ENCODE results near the gene TMUB1. TPM values are rescaled to one million over a fixed set of nuclear protein-coding genes. Genes with fewer than 3 reads are reported as not detected.

Gene TMUB1
- total and polyA plus RNA-seq, 2 donors (not counting 1 experiment from before 2014, with no cell fraction given), result 49.2 to 102 TPM

GRCh38 chr7:151094675-151095074 is 11.4 kb upstream of the TMUB1 start:
- H3K27me3 Mint-ChIP-seq, result peaks cover 9% of the 10 kb centered on the region

GRCh38 chr7:151093748-151094147 is 10.5 kb upstream of the TMUB1 start:
- no peak overlapping the region for H3K4me2 ChIP-seq (replicated peaks; ENCODE audit: low read depth, low read length, poor library complexity, severe bottlenecking)
- WGBS (ENCODE audit: insufficient coverage), result 92% methylated on average over 6 of the region's 6 CpGs
- H3K36me3 ChIP-seq (replicated peaks in 1 of 2; ENCODE audit: control extremely low read depth in 1 of 2, control insufficient read depth in 1 of 2, extremely low read depth in 1 of 2, insufficient read depth in 2 of 2, low read length in 1 of 2), result no peaks in the 10 kb centered on the region
- POLR2A ChIA-PET, result no interaction called here
- Mint-ChIP-seq H3K9me3 (ENCODE audit: insufficient read depth) (no peaks in the 10 kb centered on the region), H3K27me3 (peaks cover 17% of the 10 kb centered on the region), H3K4me3 (no peak overlapping the region), H3K27ac (no peak overlapping the region), H3K4me1 (peaks cover 5% of the 10 kb centered on the region)
- no peak for DNase-seq
- H3K79me2 ChIP-seq (ENCODE audit: control insufficient read depth, insufficient read depth, low read length), result no peaks in the 10 kb centered on the region
- CTCF ChIA-PET, result interaction anchor here (1.0 kb wide), 2 partner anchors 17 to 30 kb away, joined by 3 read pairs; no protein-coding TSS in a partner anchor
- peaks cover 5 to 6% of the 10 kb centered on the region in 2 donors for H3K4me1 ChIP-seq (ENCODE audit: control insufficient read depth in 2 of 2, insufficient read depth in 2 of 2, low read length in 2 of 2)
- no peak overlapping the region for H3K9ac ChIP-seq (ENCODE audit: low read length)
- TF ChIP-seq CTCF (IDR thresholded peaks at IDR 0.05), result no peak
- TF ChIP-seq EZH2 (IDR thresholded peaks at IDR 0.05; ENCODE audit: borderline replicate concordance, insufficient read depth, low read depth, low read length, poor library complexity, severe bottlenecking), result no peak
- H4K20me1 ChIP-seq (ENCODE audit: control insufficient read depth, insufficient read depth, low read length, poor library complexity, severe bottlenecking), result no peaks in the 10 kb centered on the region
- H3K9me3 ChIP-seq (ENCODE audit: control extremely low read depth in 1 of 3, control insufficient read depth in 2 of 3, insufficient read depth in 1 of 3, low read length in 2 of 3), result no peaks in the 10 kb centered on the region
- peaks cover 0 to 16% (median 1%) of the 10 kb centered on the region in 4 experiments for H3K27me3 ChIP-seq (replicated peaks in 1 of 4; ENCODE audit: control extremely low read depth in 1 of 4, control insufficient read depth in 3 of 4, insufficient read depth in 4 of 4, low read length in 3 of 4)
- no peak overlapping the region for H3K27ac ChIP-seq (ENCODE audit: low read length in 2 of 2)
- no peak overlapping the region for H3K4me3 ChIP-seq (ENCODE audit: control extremely low read depth in 1 of 5, extremely low read depth in 1 of 5, insufficient read depth in 1 of 5, low read depth in 2 of 5, low read length in 4 of 5)
- no peak for ATAC-seq (ENCODE audit: low read depth)
- no peak overlapping the region for H2AFZ ChIP-seq (ENCODE audit: insufficient read depth, low read depth, low read length, poor library complexity, severe bottlenecking)
- intact Hi-C loops (cut with micrococcal nuclease), result no loop called here

More at GRCh38 chr7:151094675-151095074, 11.4 kb upstream of the TMUB1 start:
- H3K9me3 Mint-ChIP-seq (ENCODE audit: insufficient read depth), result no peaks in the 10 kb centered on the region
- H3K9me3 ChIP-seq (ENCODE audit: control extremely low read depth in 1 of 3, control insufficient read depth in 2 of 3, insufficient read depth in 1 of 3, low read length in 2 of 3), result no peaks in the 10 kb centered on the region
- H3K36me3 ChIP-seq (replicated peaks in 1 of 2; ENCODE audit: control extremely low read depth in 1 of 2, control insufficient read depth in 1 of 2, extremely low read depth in 1 of 2, insufficient read depth in 2 of 2, low read length in 1 of 2), result no peaks in the 10 kb centered on the region
- H3K4me3 Mint-ChIP-seq, result no peak overlapping the region
- 100% methylated on average over 1 of the region's 5 CpGs for WGBS (ENCODE audit: insufficient coverage)
- H3K4me3 ChIP-seq (ENCODE audit: control extremely low read depth in 1 of 5, extremely low read depth in 1 of 5, insufficient read depth in 1 of 5, low read depth in 2 of 5, low read length in 4 of 5), result no peak overlapping the region
- H3K27ac ChIP-seq (ENCODE audit: low read length in 2 of 2), result no peak overlapping the region
- H2AFZ ChIP-seq (ENCODE audit: insufficient read depth, low read depth, low read length, poor library complexity, severe bottlenecking), result no peak overlapping the region
- H3K4me1 Mint-ChIP-seq, result no peaks in the 10 kb centered on the region
- no peak overlapping the region for H3K9ac ChIP-seq (ENCODE audit: low read length)
- no peaks in the 10 kb centered on the region for H3K79me2 ChIP-seq (ENCODE audit: control insufficient read depth, insufficient read depth, low read length)
- ATAC-seq (ENCODE audit: low read depth) (no peak), DNase-seq (no peak)
- intact Hi-C loops (cut with micrococcal nuclease), result no loop called here
- no peak overlapping the region for H3K4me2 ChIP-seq (replicated peaks; ENCODE audit: low read depth, low read length, poor library complexity, severe bottlenecking)
- H4K20me1 ChIP-seq (ENCODE audit: control insufficient read depth, insufficient read depth, low read length, poor library complexity, severe bottlenecking), result no peaks in the 10 kb centered on the region
- ChIA-PET CTCF (no interaction called here), POLR2A (no interaction called here)
- H3K27me3 ChIP-seq (replicated peaks in 1 of 4; ENCODE audit: control extremely low read depth in 1 of 4, control insufficient read depth in 3 of 4, insufficient read depth in 4 of 4, low read length in 3 of 4), result peaks cover 0 to 6% (median 1%) of the 10 kb centered on the region in 4 experiments
- TF ChIP-seq EZH2 (IDR thresholded peaks at IDR 0.05; ENCODE audit: borderline replicate concordance, insufficient read depth, low read depth, low read length, poor library complexity, severe bottlenecking) (no peak), CTCF (IDR thresholded peaks at IDR 0.05) (no peak)
- no peak overlapping the region for H3K27ac Mint-ChIP-seq
- no peaks in the 10 kb centered on the region for H3K4me1 ChIP-seq (ENCODE audit: control insufficient read depth in 2 of 2, insufficient read depth in 2 of 2, low read length in 2 of 2)

All from B cell (primary cell).